ENCODE data around the gene SDC3.

DNA sequence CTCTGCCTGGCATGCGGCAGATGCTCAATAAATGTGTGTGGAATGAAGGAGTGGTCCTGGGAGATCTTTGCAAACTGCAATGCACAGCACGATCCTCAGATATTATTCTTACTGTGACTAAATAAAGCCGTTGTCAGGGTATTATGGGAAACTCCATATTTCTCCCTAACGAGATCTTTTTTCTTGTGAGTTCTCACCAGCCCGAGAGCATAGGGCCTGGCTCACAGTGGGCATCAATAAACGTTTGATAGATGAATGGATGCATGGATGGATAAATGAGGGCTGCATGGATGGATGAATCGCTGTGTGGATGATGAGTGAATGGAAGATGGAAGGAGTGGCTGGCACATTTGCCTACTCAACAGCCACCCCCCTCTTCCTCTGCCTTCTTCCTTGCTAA, 69.6 kb downstream of the SDC3 start:
- TF ChIP-seq, protein P1, sequence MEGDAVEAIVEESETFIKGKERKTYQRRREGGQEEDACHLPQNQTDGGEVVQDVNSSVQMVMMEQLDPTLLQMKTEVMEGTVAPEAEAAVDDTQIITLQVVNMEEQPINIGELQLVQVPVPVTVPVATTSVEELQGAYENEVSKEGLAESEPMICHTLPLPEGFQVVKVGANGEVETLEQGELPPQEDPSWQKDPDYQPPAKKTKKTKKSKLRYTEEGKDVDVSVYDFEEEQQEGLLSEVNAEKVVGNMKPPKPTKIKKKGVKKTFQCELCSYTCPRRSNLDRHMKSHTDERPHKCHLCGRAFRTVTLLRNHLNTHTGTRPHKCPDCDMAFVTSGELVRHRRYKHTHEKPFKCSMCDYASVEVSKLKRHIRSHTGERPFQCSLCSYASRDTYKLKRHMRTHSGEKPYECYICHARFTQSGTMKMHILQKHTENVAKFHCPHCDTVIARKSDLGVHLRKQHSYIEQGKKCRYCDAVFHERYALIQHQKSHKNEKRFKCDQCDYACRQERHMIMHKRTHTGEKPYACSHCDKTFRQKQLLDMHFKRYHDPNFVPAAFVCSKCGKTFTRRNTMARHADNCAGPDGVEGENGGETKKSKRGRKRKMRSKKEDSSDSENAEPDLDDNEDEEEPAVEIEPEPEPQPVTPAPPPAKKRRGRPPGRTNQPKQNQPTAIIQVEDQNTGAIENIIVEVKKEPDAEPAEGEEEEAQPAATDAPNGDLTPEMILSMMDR (IDR thresholded peaks at IDR 0.05): no peak
- TF ChIP-seq POLR2AphosphoS5 (IDR thresholded peaks at IDR 0.05): no peak

All from sigmoid colon (tissue), 4 donors.